Panc1 (cell line): Measurements from ENCODE around the gene PRRC2C. TPM values are rescaled to one million over a fixed set of nuclear protein-coding genes. Genes with fewer than 3 reads are reported as not detected.

Experiments used
- ATAC-seq: fragments of 200-7000 bp; cut with Tn5 transposase; 2 replicates; pipeline ENCODE4 v1.9.1; 2020; ENCODE audit warnings: mild to moderate bottlenecking, moderate library complexity
- BruUV-seq: library from RNA; stranded (reverse); fragments of 400-500 nt; replicated peaks from 2 replicates; lab custom pipeline; 2021; lab: Mats Ljungman, UMichigan
- CTCF ChIA-PET: fragments of 300-600 bp; sonication (Branson Sonifier 250); formaldehyde crosslinking; loops from one replicate; lab custom pipeline; 2022; ENCODE audit warnings: antibody characterized with exemption; lab: Charles Lee
- POLR2A ChIA-PET: fragments of 300-600 bp; sonication (Branson Sonifier 250); formaldehyde crosslinking; loops from one replicate; lab custom pipeline; 2022; ENCODE audit warnings: antibody characterized with exemption; lab: Charles Lee
- DNase-seq: peaks from one replicate; pipeline ENCODE4 v3.0.0-alpha.2; 2010; ENCODE audit warnings: low read depth, low spot score
- H3K27ac ChIP-seq: 2 replicates; pipeline ENCODE4 v1.5.1; 2011; ENCODE audit warnings: mild to moderate bottlenecking, low read length, inconsistent platforms
- H3K27me3 ChIP-seq: fragments of 200-500 bp; sonication (Bioruptor generic); 2 replicates; pipeline ENCODE4 v1.6.0; 2014; ENCODE audit warnings: low read length, inconsistent platforms; ENCODE audit not compliant: control insufficient read depth, insufficient read depth
- H3K36me3 ChIP-seq: fragments of 200-500 bp; sonication (Bioruptor generic); 2 replicates; pipeline ENCODE4 v1.5.1; 2014; ENCODE audit warnings: inconsistent platforms, mild to moderate bottlenecking, low read length, moderate library complexity; ENCODE audit not compliant: control insufficient read depth, insufficient read depth
- H3K4me1 ChIP-seq: 2 replicates; pipeline ENCODE4 v1.5.1; 2011; ENCODE audit warnings: inconsistent platforms, mild to moderate bottlenecking, low read length, moderate library complexity; ENCODE audit not compliant: control insufficient read depth, insufficient read depth
- H3K4me3 ChIP-seq, 2 experiments: 2 replicates each; pipeline ENCODE4 v1.5.1; 2011 to 2012; ENCODE audit warnings: low read depth in 2 of 2, low read length in 2 of 2, mild to moderate bottlenecking in 2 of 2, inconsistent platforms in 1 of 2, moderate library complexity in 1 of 2
- H3K9me3 ChIP-seq: fragments of 200-500 bp; sonication (Bioruptor generic); 2 replicates; pipeline ENCODE4 v1.5.1; 2014; ENCODE audit warnings: low read depth, mild to moderate bottlenecking, inconsistent platforms, low read length, moderate library complexity; ENCODE audit not compliant: control insufficient read depth, insufficient read depth
- POLR2AphosphoS5 ChIP-seq: IDR thresholded peaks from 2 replicates; pipeline ENCODE4 v1.6.1; 2012; ENCODE audit warnings: mild to moderate bottlenecking, low read depth, low read length, moderate library complexity
- SIN3A ChIP-seq: IDR thresholded peaks from 2 replicates; pipeline ENCODE4 v1.6.1; 2012; ENCODE audit warnings: low read depth, mild to moderate bottlenecking, low read length, moderate library complexity, borderline replicate concordance; ENCODE audit not compliant: insufficient read depth
- TCF7L2 ChIP-seq: IDR thresholded peaks from 2 replicates; pipeline ENCODE4 v1.6.1; 2011; ENCODE audit warnings: mild to moderate bottlenecking, low read depth, low read length, inconsistent platforms
- in situ Hi-C: cut with HindIII; loops from 2 replicates; pipeline ENCODE4 v1.10.0; 2016; ENCODE audit warnings: low sequenced_read_pairs, low pct_unique_long_range_greater_than_20kb
- intact Hi-C: fragments of 100-400 bp; cut with micrococcal nuclease; formaldehyde crosslinking; loops from one replicate; pipeline ENCODE4 v1.10.0; 2022; ENCODE audit not compliant: unreplicated experiment
- total RNA-seq: library from RNA; stranded (reverse); gene quantifications from one replicate; pipeline ENCODE4 v1.2.1, GENCODE V29; 2021; ENCODE audit not compliant: unreplicated experiment
- TF ChIP-seq, protein P1 (sequence below), 2 experiments: IDR thresholded peaks; 2 replicates each; pipeline ENCODE4 v1.6.1; 2011 to 2012; ENCODE audit warnings: low read depth in 2 of 2, control low read depth in 1 of 2, low read length in 1 of 2, mild to moderate bottlenecking in 1 of 2, moderate library complexity in 1 of 2; ENCODE audit not compliant: insufficient read depth in 1 of 2
- TF ChIP-seq, protein P2 (sequence below): fragments of 450-650 bp; IDR thresholded peaks from 2 replicates; pipeline ENCODE4 v1.5.1; 2017; ENCODE audit warnings: mild to moderate bottlenecking

PRRC2C gene
- total RNA-seq, 1 experiment from 2014 or later, result 145 TPM

DNA sequence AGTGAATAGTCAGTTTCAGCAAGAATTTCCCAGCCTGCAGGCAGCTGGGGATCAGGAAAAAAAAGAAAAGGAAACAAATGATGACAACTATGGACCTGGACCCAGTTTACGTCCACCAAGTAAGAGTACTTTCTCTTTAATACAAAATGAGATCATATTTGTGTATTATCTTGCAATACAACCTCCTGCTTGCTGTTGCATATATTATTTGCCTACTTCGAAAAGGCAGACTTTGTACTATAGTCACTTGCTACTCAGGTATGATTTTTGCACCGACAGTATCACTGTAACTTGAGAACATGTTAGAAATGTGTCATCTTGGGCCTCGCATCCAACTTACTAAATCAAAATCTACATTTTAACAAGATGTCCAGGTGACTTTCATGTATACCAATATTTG is 30.4 kb downstream of the PRRC2C start:
- in situ Hi-C loops, result no loop called here
- ATAC-seq (no peak), DNase-seq (no peak)
- no TSS peak for BruUV-seq
- intact Hi-C loops, result no loop called here
- Histone ChIP-seq H3K4me3 (no peak overlapping the region), H3K9me3 (no peaks in the 10 kb centered on the region), H3K4me1 (no peaks in the 10 kb centered on the region; the same call in 1 of the 2 replicates), H3K27ac (no peak overlapping the region), H3K27me3 (no peaks in the 10 kb centered on the region), H3K36me3 (peaks cover 35% of the 10 kb centered on the region)
- ChIA-PET CTCF (no interaction called here), POLR2A (no interaction called here)
- TF ChIP-seq, protein P1, sequence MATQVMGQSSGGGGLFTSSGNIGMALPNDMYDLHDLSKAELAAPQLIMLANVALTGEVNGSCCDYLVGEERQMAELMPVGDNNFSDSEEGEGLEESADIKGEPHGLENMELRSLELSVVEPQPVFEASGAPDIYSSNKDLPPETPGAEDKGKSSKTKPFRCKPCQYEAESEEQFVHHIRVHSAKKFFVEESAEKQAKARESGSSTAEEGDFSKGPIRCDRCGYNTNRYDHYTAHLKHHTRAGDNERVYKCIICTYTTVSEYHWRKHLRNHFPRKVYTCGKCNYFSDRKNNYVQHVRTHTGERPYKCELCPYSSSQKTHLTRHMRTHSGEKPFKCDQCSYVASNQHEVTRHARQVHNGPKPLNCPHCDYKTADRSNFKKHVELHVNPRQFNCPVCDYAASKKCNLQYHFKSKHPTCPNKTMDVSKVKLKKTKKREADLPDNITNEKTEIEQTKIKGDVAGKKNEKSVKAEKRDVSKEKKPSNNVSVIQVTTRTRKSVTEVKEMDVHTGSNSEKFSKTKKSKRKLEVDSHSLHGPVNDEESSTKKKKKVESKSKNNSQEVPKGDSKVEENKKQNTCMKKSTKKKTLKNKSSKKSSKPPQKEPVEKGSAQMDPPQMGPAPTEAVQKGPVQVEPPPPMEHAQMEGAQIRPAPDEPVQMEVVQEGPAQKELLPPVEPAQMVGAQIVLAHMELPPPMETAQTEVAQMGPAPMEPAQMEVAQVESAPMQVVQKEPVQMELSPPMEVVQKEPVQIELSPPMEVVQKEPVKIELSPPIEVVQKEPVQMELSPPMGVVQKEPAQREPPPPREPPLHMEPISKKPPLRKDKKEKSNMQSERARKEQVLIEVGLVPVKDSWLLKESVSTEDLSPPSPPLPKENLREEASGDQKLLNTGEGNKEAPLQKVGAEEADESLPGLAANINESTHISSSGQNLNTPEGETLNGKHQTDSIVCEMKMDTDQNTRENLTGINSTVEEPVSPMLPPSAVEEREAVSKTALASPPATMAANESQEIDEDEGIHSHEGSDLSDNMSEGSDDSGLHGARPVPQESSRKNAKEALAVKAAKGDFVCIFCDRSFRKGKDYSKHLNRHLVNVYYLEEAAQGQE (IDR thresholded peaks at IDR 0.05; ENCODE audit: insufficient read depth in 1 of 2, low read depth in 2 of 2, low read length in 1 of 2), result no peak
- TF ChIP-seq SIN3A (no peak), TCF7L2 (no peak), POLR2AphosphoS5 (no peak)
- TF ChIP-seq, protein P2, sequence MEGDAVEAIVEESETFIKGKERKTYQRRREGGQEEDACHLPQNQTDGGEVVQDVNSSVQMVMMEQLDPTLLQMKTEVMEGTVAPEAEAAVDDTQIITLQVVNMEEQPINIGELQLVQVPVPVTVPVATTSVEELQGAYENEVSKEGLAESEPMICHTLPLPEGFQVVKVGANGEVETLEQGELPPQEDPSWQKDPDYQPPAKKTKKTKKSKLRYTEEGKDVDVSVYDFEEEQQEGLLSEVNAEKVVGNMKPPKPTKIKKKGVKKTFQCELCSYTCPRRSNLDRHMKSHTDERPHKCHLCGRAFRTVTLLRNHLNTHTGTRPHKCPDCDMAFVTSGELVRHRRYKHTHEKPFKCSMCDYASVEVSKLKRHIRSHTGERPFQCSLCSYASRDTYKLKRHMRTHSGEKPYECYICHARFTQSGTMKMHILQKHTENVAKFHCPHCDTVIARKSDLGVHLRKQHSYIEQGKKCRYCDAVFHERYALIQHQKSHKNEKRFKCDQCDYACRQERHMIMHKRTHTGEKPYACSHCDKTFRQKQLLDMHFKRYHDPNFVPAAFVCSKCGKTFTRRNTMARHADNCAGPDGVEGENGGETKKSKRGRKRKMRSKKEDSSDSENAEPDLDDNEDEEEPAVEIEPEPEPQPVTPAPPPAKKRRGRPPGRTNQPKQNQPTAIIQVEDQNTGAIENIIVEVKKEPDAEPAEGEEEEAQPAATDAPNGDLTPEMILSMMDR, result no peak

DNA sequence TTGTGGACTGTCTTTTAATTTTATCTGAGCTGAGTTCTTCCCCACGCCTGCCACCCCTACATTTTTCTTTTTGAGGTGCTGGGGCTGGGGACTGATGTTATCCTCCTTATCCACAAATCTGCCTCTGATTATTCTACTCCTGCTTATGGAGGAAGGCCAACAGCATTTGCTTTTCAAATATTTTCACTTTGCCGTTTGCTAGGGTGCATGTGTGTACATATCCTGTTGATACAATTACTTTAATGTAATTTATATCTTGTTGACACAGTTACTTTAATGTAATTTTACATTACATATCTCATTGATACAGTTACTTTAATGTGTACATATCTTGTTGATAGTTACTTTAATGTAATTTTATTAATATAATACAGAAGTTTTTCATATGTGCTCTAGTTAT is 36.2 kb downstream of the PRRC2C start:
- in situ Hi-C loops, result no loop called here
- no peak overlapping the region for H3K4me3 ChIP-seq
- H3K27ac ChIP-seq, result no peak overlapping the region
- intact Hi-C loops, result no loop called here
- TF ChIP-seq, protein P1 (IDR thresholded peaks at IDR 0.05; ENCODE audit: insufficient read depth in 1 of 2, low read depth in 2 of 2, low read length in 1 of 2), result no peak
- TF ChIP-seq POLR2AphosphoS5 (no peak), TCF7L2 (no peak), SIN3A (no peak)
- TF ChIP-seq, protein P2, result no peak
- no peaks in the 10 kb centered on the region for H3K27me3 ChIP-seq
- BruUV-seq, result no TSS peak
- no peaks in the 10 kb centered on the region for H3K9me3 ChIP-seq
- ATAC-seq (no peak), DNase-seq (no peak)
- ChIA-PET CTCF (no interaction called here), POLR2A (no interaction called here)
- H3K4me1 ChIP-seq, result no peaks in the 10 kb centered on the region
- peaks cover 60% of the 10 kb centered on the region for H3K36me3 ChIP-seq
